ENCODE measurements around the gene PNPLA7.
"Not testable (repeated sequence)": the region's sequence is repeated elsewhere in the genome, so short reads cannot be mapped to it uniquely, and the experiment has no call there.

The PNPLA7 gene

GRCh38 chr9:137478962-137479861 is 71.0 kb downstream of the PNPLA7 start:
- DNase-seq (ENCODE audit: low read depth) = no peak

DNA sequence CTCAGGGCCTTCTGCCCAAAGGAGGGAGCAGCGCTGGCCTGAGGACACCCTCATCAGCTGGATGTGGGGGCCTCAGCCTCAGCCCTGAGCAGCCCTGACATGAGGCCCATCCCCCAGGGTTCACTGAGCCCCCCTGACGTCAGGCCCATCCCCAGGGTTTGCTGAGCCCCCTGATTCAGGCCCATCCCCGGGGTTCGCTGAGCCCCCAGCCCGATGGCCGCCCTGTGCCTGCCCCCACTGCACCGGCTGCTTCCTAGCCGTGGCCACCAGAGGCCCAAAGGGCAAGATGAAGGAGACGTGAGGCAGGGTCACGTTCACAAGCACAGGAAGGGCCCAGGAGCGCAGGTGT is 71.6 kb downstream of the PNPLA7 start:
- DNase-seq (ENCODE audit: low read depth) = no peak

GRCh38 chr9:137477778-137478612 is 72.2 kb downstream of the PNPLA7 start:
- no peak for DNase-seq (ENCODE audit: low read depth)

DNA sequence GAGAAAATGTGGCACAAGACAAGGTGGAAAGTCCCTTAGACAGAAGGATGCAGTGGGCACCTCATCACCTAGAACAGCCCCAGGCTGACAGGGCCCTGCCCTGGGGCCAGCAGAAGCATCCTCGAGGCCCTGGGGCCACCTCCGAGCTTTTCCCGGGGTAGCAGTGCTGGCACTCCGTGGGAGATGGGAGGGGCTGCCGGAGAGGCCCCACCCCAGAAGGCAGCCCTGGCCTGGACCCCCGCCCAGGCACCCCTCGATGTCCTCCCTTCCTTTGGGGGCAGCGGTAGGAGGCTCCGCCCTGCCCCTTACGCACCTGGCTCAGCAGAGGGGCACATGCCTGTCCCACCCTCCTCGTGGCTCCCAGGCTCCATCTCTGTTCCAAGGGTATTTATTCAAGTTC is 73.3 kb downstream of the PNPLA7 start:
- DNase-seq (ENCODE audit: low read depth) = no peak

GRCh38 chr9:137475666-137476065 is 74.5 kb downstream of the PNPLA7 start:
- no peak for DNase-seq (ENCODE audit: low read depth)

- no peak for DNase-seq (ENCODE audit: low read depth)
Observed at GRCh38 chr9:137474271-137474670, 75.9 kb downstream of the PNPLA7 start.

DNA sequence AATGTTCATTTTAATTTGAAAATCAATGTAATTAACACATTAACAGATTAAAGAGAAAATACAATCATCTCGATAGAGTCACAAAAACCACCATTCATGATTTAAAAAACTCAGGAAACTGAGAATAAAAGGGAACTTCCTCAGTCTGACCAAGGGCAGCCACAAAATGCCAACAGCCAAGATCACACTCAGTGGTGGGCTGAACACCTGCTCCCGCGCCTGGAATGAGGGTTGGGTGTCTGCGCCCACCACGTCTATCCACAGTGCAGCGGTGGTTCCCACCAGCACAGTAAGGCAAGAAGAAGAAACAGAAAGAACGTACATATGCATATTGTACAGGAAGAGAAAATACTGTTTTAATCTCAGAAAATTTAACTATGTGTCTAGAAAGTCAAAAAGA is 79.4 kb downstream of the PNPLA7 start:
- DNase-seq (ENCODE audit: low read depth) = no peak

DNA sequence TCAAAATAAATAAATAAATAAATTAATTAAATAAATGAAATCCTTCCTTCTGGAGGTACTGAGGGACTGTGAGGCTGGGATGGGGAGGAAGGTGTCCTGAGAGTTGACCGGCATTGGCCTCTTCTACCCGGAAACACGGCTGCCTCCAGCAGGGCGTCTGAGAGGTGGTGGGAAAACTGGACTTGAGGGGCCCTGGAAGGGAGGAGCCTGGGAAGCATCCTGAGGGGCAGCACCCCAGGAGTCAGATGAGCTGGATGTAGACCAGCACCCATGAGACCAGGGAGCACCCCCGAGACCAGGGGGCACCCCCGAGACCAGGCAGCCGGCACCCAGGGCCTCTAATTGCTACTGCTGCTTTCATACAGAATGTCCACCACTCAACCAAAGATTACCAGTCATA is 82.3 kb downstream of the PNPLA7 start:
- DNase-seq (ENCODE audit: low read depth) = no peak

DNA sequence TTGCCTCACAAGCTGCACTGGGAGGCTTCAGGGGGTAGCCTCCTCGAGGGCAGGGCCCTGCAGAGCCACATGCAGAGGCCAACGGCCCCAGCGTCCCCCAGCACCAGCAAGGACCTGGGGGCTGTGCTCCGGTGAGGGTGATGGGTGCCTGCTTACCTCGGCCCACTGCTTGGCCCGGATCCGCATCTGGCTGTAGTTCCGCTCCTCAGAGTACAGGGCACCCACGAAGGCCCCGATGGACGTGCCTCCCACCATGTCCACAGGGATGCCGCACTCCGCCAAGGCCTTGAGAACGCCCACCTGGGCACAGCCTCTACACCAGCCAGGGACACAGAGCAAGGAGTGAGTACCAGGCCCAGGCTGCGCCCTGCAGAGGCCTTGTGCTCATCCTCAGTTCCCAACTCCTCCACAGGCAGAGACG is 83.0 kb downstream of the PNPLA7 start:
- no peak for DNase-seq (ENCODE audit: low read depth)

DNA sequence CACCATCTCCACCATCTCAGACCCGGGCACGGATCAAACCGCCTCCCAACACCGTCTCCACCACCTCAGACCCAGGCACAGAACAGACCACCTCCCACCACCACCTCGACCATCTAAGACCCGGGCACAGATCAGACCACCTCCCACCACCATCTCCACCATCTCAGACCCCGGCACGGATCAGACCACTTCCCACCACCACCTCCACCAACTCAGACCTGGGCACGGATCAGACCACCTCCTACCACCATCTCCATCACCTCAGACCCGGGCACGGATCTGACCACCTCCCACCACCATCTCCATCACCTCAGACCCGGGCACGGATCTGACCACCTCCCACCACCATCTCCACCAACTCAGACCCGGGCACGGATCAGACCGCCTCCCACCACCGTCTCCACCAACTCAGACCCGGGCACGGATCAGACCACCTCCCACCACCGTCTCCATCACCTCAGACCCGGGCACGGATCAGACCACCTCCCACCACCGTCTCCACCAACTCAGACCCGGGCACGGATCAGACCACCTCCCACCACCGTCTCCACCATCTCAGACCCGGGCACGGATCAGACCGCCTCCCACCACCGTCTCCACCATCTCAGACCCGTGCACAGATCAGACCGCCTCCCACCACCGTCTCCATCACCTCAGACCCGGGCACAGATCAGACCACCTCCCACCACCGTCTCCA is 83.7 kb downstream of the PNPLA7 start:
- DNase-seq (ENCODE audit: low read depth) = not testable (repeated sequence)

- no peak for DNase-seq (ENCODE audit: low read depth)
Observed at GRCh38 chr9:137465720-137466388, 84.3 kb downstream of the PNPLA7 start.

DNA sequence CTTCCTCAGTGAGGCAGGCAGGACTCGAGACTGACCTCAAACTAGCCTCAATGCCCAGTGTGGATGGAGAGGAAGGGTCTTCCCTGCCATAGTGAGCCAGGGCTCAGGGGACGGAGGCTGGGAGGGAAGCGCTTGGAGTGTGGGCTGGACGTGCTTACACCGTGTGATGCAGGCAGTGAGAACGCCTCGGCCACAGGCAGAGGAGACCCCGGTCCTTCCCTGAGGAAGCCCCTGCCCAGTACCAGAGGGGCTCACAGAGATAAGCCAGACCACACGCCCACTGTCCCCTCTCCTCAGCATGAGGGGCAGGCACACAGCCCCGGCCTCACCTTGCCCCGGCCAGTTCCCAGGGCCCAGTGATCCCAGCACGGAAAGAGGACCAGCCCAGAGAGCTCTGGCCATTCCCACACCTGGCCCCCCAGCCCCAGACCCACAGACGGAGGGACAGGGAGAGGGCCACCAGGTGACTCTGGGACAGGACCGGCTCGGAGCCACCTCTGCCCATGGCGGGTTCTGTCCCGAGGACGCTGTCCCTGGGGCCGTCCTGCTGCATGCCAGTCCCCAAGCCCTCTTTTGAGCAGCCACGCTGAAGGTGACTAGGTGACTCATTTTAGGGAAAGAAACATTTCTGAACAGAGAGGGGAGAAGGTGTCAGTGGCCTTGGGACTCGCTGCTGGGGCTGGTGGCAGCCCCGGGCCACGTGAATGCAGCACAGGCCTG is 85.0 kb downstream of the PNPLA7 start:
- DNase-seq (ENCODE audit: low read depth) = no peak

DNA sequence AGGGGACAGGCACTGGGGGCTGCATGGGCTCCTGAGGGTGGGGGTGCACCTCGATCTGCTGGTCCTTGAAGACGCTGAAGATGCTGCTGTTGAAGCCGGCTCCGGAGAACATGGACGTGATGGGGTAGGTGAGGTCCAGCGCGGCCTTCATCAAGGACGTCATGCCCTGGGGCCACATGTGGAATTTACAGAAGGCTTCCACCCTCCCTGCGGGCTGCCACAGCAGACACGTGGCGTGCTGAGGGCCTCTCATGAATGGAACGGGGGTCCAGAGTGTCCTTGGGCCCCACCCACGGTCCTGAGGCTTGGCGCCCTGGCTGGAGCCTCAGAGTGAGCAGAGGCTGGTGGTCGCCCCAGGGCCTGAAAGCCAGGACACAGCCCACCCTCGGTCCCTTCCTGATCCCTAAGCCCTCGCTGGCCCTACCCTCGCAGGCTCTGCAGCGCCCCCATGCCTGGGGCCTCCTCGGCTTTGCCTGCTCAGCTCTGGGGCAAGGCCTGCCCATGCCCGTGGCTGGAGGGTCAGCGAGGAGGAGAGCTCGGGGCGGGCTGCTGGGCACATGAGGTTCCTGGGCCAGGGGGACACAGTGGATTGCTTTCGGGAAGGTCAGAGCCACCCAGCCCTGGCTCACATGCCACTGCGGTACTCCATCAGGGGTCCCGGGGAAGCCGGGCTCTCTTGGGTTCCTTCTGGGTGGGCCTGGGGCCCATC is 85.8 kb downstream of the PNPLA7 start:
- no peak for DNase-seq (ENCODE audit: low read depth)

GRCh38 chr9:137463931-137464290 is 86.3 kb downstream of the PNPLA7 start:
- no peak for DNase-seq (ENCODE audit: low read depth)

GRCh38 chr9:137462986-137463930 is 86.9 kb downstream of the PNPLA7 start:
- no peak for DNase-seq (ENCODE audit: low read depth)

- no peak for DNase-seq (ENCODE audit: low read depth)
Observed at GRCh38 chr9:137462396-137462985, 87.7 kb downstream of the PNPLA7 start.

GRCh38 chr9:137461663-137462395 is 88.4 kb downstream of the PNPLA7 start:
- DNase-seq (ENCODE audit: low read depth) = peak; percentile 58

- DNase-seq (ENCODE audit: low read depth) = no peak
Observed at GRCh38 chr9:137461316-137461662, 88.9 kb downstream of the PNPLA7 start.
